Stimulated activated naive CD8-positive, alpha-beta T cell treated with anti-CD3 and anti-CD28 coated beads, Interleukin-15, amount 100 ng/mL, for 72 hours (primary cell): ENCODE data around the gene RPS15.
A peak's percentile ranks its signal among the peaks of the same experiment; 100 is the strongest.
"Not testable (repeated sequence)": the region's sequence is repeated elsewhere in the genome, so short reads cannot be mapped to it uniquely, and the experiment has no call there.

ENCODE experiments used
- ATAC-seq: fragments of 150-1000 bp; cut with Tn5 transposase; 2 replicates; pipeline ENCODE4 v1.10.0; 2021; ENCODE audit warnings: mild to moderate bottlenecking, moderate library complexity
- DNase-seq, 2 donors: peaks; one replicate each; pipeline ENCODE4 v3.0.0; 2021 to 2022
- H3K27ac Mint-ChIP-seq, 2 donors: one replicate each; pipeline ENCODE4 v1.8.0; 2022; ENCODE audit warnings: mild to moderate bottlenecking in 2 of 2, mixed read lengths in 2 of 2, moderate library complexity in 2 of 2
- H3K27me3 Mint-ChIP-seq: one replicate; pipeline ENCODE4 v1.8.0; 2022; ENCODE audit warnings: mixed read lengths
- H3K4me1 Mint-ChIP-seq: one replicate; pipeline ENCODE4 v1.8.0; 2022; ENCODE audit warnings: mild to moderate bottlenecking, mixed read lengths
- H3K4me3 Mint-ChIP-seq, 2 donors: one replicate each; pipeline ENCODE4 v1.8.0; 2022; ENCODE audit warnings: mild to moderate bottlenecking in 2 of 2, mixed read lengths in 2 of 2, moderate library complexity in 1 of 2
- H3K9me3 Mint-ChIP-seq, 2 donors: one replicate each; pipeline ENCODE4 v1.8.0; 2022; ENCODE audit warnings: mixed read lengths in 2 of 2

Gene RPS15

GRCh38 chr19:1434577-1435060, 3.6 kb upstream of the RPS15 start:
- ATAC-seq (no peak), DNase-seq (no peak)
- H3K9me3 Mint-ChIP-seq: no peaks in the 10 kb centered on the region
- H3K4me3 Mint-ChIP-seq: no peak overlapping the region
- no peaks in the 10 kb centered on the region for H3K27me3 Mint-ChIP-seq
- peaks cover 15% of the 10 kb centered on the region for H3K4me1 Mint-ChIP-seq
- H3K27ac Mint-ChIP-seq: no peak overlapping the region

GRCh38 chr19:1435378-1435989, 2.7 kb upstream of the RPS15 start:
- H3K4me3 Mint-ChIP-seq: no peak overlapping the region
- DNase-seq (no peak), ATAC-seq (no peak)
- no peaks in the 10 kb centered on the region for H3K27me3 Mint-ChIP-seq
- peaks cover 24% of the 10 kb centered on the region for H3K4me1 Mint-ChIP-seq
- no peak overlapping the region for H3K27ac Mint-ChIP-seq
- no peaks in the 10 kb centered on the region for H3K9me3 Mint-ChIP-seq

GRCh38 chr19:1437609-1438008, 587 bp upstream of the RPS15 start:
- Mint-ChIP-seq H3K27me3 (no peaks in the 10 kb centered on the region), H3K9me3 (no peaks in the 10 kb centered on the region), H3K4me3 (peak overlapping the region; percentile 99 to 100), H3K27ac (no peak overlapping the region), H3K4me1 (peaks cover 44% of the 10 kb centered on the region)
- ATAC-seq: no peak
- DNase-seq: no peak

GRCh38 chr19:1438933-1439354, 748 bp downstream of the RPS15 start:
- H3K27ac Mint-ChIP-seq: peak overlapping the region; percentile 89 to 100
- H3K9me3 Mint-ChIP-seq: no peaks in the 10 kb centered on the region
- H3K4me1 Mint-ChIP-seq: peaks cover 49% of the 10 kb centered on the region
- ATAC-seq (no peak), DNase-seq (no peak)
- H3K4me3 Mint-ChIP-seq: peak overlapping the region; percentile 99 to 100
- no peaks in the 10 kb centered on the region for H3K27me3 Mint-ChIP-seq

- H3K27ac Mint-ChIP-seq: peak overlapping the region; percentile 89 to 100
- H3K4me1 Mint-ChIP-seq: peaks cover 57% of the 10 kb centered on the region
- not testable (repeated sequence) for H3K27me3 Mint-ChIP-seq, ATAC-seq, H3K9me3 Mint-ChIP-seq, DNase-seq
- peak overlapping the region; percentile 99 to 100 for H3K4me3 Mint-ChIP-seq
Measured at GRCh38 chr19:1439525-1440417, 1.6 kb downstream of the RPS15 start.

GRCh38 chr19:1440418-1440801, 2.2 kb downstream of the RPS15 start:
- peak overlapping the region; percentile 99 to 100 for H3K4me3 Mint-ChIP-seq
- H3K9me3 Mint-ChIP-seq: no peaks in the 10 kb centered on the region
- DNase-seq (no peak), ATAC-seq (no peak)
- peak overlapping the region; percentile 25 to 100 for H3K27ac Mint-ChIP-seq
- peaks cover 3% of the 10 kb centered on the region for H3K27me3 Mint-ChIP-seq
- peaks cover 63% of the 10 kb centered on the region for H3K4me1 Mint-ChIP-seq

- Mint-ChIP-seq H3K4me3 (peak overlapping the region; percentile 99 to 100), H3K9me3 (no peaks in the 10 kb centered on the region), H3K4me1 (peaks cover 67% of the 10 kb centered on the region), H3K27me3 (peaks cover 8% of the 10 kb centered on the region), H3K27ac (peak overlapping the region in 1 of 2 donors; percentile 100)
- DNase-seq (no peak), ATAC-seq (no peak)
Measured at GRCh38 chr19:1441022-1441426, 2.8 kb downstream of the RPS15 start.

GRCh38 chr19:1441677-1442438, 3.7 kb downstream of the RPS15 start:
- H3K27ac Mint-ChIP-seq: peak overlapping the region; percentile 80 to 100
- ATAC-seq (no peak), DNase-seq (no peak)
- H3K4me1 Mint-ChIP-seq: peaks cover 67% of the 10 kb centered on the region
- peaks cover 13% of the 10 kb centered on the region for H3K27me3 Mint-ChIP-seq
- peak overlapping the region in 1 of 2 donors; percentile 41 for H3K4me3 Mint-ChIP-seq
- no peaks in the 10 kb centered on the region for H3K9me3 Mint-ChIP-seq

- H3K4me1 Mint-ChIP-seq: peaks cover 56% of the 10 kb centered on the region
- H3K9me3 Mint-ChIP-seq: no peaks in the 10 kb centered on the region
- DNase-seq (peak; percentile 82 to 86), ATAC-seq (peak; percentile 86)
- peak overlapping the region; percentile 82 to 92 for H3K4me3 Mint-ChIP-seq
- H3K27me3 Mint-ChIP-seq: peaks cover 46% of the 10 kb centered on the region
- H3K27ac Mint-ChIP-seq: peak overlapping the region; percentile 33 to 99
Measured at GRCh38 chr19:1445185-1445931, 7.2 kb downstream of the RPS15 start.

- DNase-seq: no peak
- no peak overlapping the region for H3K27ac Mint-ChIP-seq
- peaks cover 54% of the 10 kb centered on the region for H3K27me3 Mint-ChIP-seq
- no peak for ATAC-seq
- H3K9me3 Mint-ChIP-seq: no peaks in the 10 kb centered on the region
- peaks cover 54% of the 10 kb centered on the region for H3K4me1 Mint-ChIP-seq
- no peak overlapping the region for H3K4me3 Mint-ChIP-seq
Measured at GRCh38 chr19:1445932-1446712, 7.9 kb downstream of the RPS15 start.

GRCh38 chr19:1446713-1447481, 8.7 kb downstream of the RPS15 start:
- no peak for DNase-seq
- peak overlapping the region in 1 of 2 donors; percentile 96 for H3K27ac Mint-ChIP-seq

GRCh38 chr19:1447504-1447903, 9.3 kb downstream of the RPS15 start:
- Mint-ChIP-seq H3K4me1 (peaks cover 41% of the 10 kb centered on the region), H3K4me3 (no peak overlapping the region), H3K27me3 (peaks cover 68% of the 10 kb centered on the region), H3K9me3 (no peaks in the 10 kb centered on the region), H3K27ac (peak overlapping the region in 1 of 2 donors; percentile 96)
- no peak for ATAC-seq
- no peak for DNase-seq

More at GRCh38 chr19:1446713-1447481, 8.7 kb downstream of the RPS15 start:
- Mint-ChIP-seq H3K27me3 (peaks cover 62% of the 10 kb centered on the region), H3K9me3 (no peaks in the 10 kb centered on the region), H3K4me3 (peak overlapping the region in 1 of 2 donors; percentile 24), H3K4me1 (peaks cover 47% of the 10 kb centered on the region)
- ATAC-seq: no peak

GRCh38 chr19:1447944-1448343, 9.7 kb downstream of the RPS15 start:
- ATAC-seq (no peak), DNase-seq (no peak)
- Mint-ChIP-seq H3K27ac (no peak overlapping the region), H3K4me3 (no peak overlapping the region), H3K4me1 (peaks cover 37% of the 10 kb centered on the region), H3K9me3 (no peaks in the 10 kb centered on the region), H3K27me3 (peaks cover 72% of the 10 kb centered on the region)
